Activated effector memory CD4-positive, alpha-beta T cell treated with Interleukin-2 at 50 U/mL for 16 hours (primary cell): ENCODE data around the gene GTPBP2.

ENCODE experiments used
- DNase-seq: peaks from one replicate; pipeline ENCODE4 v3.0.0-alpha.2; 2020

The GTPBP2 gene

GRCh38 chr6:43572015-43572414 lies 57.0 kb downstream of the GTPBP2 start:
- DNase-seq, result no peak

DNA sequence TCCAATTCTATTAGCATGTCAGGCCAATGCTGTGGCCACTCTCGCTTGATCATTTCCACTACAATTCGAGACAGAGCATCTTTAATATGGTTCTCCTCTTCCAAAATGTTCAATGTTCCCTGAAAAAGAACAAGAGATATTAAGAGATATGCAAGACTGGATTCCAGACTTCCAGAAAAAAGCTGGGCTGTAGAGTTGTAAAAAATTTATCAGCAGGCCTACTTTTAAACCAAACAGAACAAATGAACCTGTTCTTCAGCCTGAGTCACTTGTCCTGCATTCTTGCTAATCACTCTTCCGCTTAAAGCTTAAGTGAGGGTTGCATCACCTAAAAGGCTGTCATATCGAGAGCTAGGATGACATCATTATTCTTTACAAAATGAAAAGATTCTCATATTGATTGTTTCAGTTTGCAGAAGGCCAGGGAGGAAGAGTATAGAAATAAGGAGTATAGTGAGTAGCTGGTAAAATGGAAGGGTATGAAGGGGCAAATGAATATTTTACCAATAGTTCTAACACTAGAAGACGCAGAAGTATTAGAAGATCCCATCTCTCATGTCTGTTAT lies 58.1 kb downstream of the GTPBP2 start:
- DNase-seq, result no peak
